ENCODE data around the gene PNMA8A. TPM values are rescaled to one million over a fixed set of nuclear protein-coding genes. Genes with fewer than 3 reads are reported as not detected.
A peak's percentile ranks its signal among the peaks of the same experiment; 100 is the strongest.

Gene PNMA8A
- total RNA-seq, 2 donors from 2014 or later: 17.3 to 32.5 TPM

DNA sequence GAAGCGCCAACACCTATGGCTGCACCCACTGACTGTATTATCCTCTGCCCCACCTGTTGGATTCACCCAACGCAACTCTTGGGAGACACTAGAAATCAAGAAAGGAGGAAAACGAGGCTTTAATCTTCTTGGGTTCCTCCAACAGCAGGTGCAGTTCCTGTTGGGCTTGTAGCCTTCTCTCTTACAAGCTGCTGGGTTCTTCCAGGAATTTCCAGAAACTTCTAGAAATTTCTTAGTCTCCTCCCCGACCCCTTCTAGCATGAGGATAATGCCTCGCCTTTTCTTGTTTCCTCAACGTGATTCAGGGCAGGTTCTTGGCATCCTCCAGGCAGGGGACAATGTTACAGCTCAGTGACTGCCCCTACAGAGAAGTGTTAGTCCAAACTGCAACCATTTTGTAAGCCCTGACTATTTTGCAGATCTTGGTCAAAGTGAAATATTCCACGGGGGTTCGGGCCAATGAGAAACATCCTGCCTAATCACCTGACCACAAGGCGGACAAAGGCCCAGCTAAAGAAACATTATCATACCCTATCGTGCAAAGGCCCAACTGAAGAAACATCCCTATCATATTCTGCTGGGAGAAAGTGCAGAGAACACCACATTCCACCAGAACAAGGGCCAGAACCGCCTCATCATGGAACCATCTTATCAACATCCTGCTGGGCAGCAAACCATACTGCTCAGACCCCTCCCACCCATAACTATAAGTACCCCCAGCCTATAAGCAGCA, 614 bp upstream of the PNMA8A start:
- H3K9me3 Mint-ChIP-seq: no peaks in the 10 kb centered on the region
- no peak overlapping the region for H3K27ac Mint-ChIP-seq
- H3K27ac ChIP-seq (ENCODE audit: low read depth, low read length): peak overlapping the region; percentile 77
- H3K4me3 ChIP-seq (ENCODE audit: low read length): peak overlapping the region; percentile 92
- peaks cover 23% of the 10 kb centered on the region for H3K36me3 Mint-ChIP-seq (ENCODE audit: low read depth)
- peaks cover 7% of the 10 kb centered on the region for H3K4me1 ChIP-seq (ENCODE audit: control insufficient read depth, insufficient read depth, low read length)
- TF ChIP-seq, protein P1, sequence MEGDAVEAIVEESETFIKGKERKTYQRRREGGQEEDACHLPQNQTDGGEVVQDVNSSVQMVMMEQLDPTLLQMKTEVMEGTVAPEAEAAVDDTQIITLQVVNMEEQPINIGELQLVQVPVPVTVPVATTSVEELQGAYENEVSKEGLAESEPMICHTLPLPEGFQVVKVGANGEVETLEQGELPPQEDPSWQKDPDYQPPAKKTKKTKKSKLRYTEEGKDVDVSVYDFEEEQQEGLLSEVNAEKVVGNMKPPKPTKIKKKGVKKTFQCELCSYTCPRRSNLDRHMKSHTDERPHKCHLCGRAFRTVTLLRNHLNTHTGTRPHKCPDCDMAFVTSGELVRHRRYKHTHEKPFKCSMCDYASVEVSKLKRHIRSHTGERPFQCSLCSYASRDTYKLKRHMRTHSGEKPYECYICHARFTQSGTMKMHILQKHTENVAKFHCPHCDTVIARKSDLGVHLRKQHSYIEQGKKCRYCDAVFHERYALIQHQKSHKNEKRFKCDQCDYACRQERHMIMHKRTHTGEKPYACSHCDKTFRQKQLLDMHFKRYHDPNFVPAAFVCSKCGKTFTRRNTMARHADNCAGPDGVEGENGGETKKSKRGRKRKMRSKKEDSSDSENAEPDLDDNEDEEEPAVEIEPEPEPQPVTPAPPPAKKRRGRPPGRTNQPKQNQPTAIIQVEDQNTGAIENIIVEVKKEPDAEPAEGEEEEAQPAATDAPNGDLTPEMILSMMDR (conservative IDR thresholded peaks at IDR 0.05): no peak
- WGBS, 2 experiments (ENCODE audit: insufficient coverage in 1 of 2, insufficient read length in 1 of 2): 67 to 70% methylated on average over 7 to 11 of the region's 11 CpGs
- H3K4me1 Mint-ChIP-seq: peaks cover 6% of the 10 kb centered on the region
- H3K36me3 ChIP-seq (ENCODE audit: control insufficient read depth, insufficient read depth, low read length): peaks cover 19% of the 10 kb centered on the region
- no peaks in the 10 kb centered on the region for H3K27me3 ChIP-seq (ENCODE audit: control insufficient read depth, insufficient read depth, low read length, poor library complexity, severe bottlenecking)
- peak overlapping the region; percentile 65 for H3K4me3 Mint-ChIP-seq
- peaks cover 2% of the 10 kb centered on the region for H3K27me3 Mint-ChIP-seq (ENCODE audit: insufficient read depth)
- peak overlapping the region; percentile 82 for H3K9ac ChIP-seq (ENCODE audit: extremely low read depth, low read length, poor library complexity, severe bottlenecking)
- DNase-seq: no peak
- H3K9me3 ChIP-seq (ENCODE audit: control insufficient read depth, low read length): no peaks in the 10 kb centered on the region

DNA sequence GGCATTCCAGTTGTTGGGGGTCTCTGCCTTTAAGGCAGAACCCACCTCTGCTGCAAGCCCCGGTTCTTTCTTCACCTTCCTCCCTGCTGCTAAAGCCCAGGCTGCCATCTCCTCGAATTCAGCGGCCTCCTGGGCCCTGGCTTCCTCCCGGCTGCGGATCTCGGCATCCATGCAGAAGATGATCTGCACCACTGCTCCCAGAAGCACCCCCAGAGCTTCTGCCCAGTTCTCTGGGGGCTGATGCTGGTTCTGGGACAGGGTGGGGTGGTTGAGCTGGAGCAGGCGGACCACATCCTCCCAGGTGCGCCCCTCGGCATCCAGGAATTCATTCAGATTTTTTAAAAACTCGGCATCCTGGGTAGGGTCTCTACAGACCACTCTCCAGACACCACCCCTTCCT, 987 bp downstream of the PNMA8A start:
- peaks cover 6% of the 10 kb centered on the region for H3K4me1 Mint-ChIP-seq
- H3K36me3 Mint-ChIP-seq (ENCODE audit: low read depth): peaks cover 32% of the 10 kb centered on the region
- peak overlapping the region; percentile 92 for H3K4me3 ChIP-seq (ENCODE audit: low read length)
- peaks cover 28% of the 10 kb centered on the region for H3K36me3 ChIP-seq (ENCODE audit: control insufficient read depth, insufficient read depth, low read length)
- H3K9me3 ChIP-seq (ENCODE audit: control insufficient read depth, low read length): no peaks in the 10 kb centered on the region
- no peak overlapping the region for H3K27ac Mint-ChIP-seq
- peaks cover 2% of the 10 kb centered on the region for H3K27me3 Mint-ChIP-seq (ENCODE audit: insufficient read depth)
- H3K4me1 ChIP-seq (ENCODE audit: control insufficient read depth, insufficient read depth, low read length): peaks cover 7% of the 10 kb centered on the region
- H3K9me3 Mint-ChIP-seq: no peaks in the 10 kb centered on the region
- H3K27me3 ChIP-seq (ENCODE audit: control insufficient read depth, insufficient read depth, low read length, poor library complexity, severe bottlenecking): no peaks in the 10 kb centered on the region
- peak overlapping the region; percentile 82 for H3K9ac ChIP-seq (ENCODE audit: extremely low read depth, low read length, poor library complexity, severe bottlenecking)
- 88 to 96% methylated on average over 10 of the region's 10 CpGs for WGBS, 2 experiments (ENCODE audit: insufficient coverage in 1 of 2, insufficient read length in 1 of 2)
- H3K4me3 Mint-ChIP-seq: peak overlapping the region; percentile 65
- DNase-seq: no peak
- no peak overlapping the region for H3K27ac ChIP-seq (ENCODE audit: low read depth, low read length)
- TF ChIP-seq, protein P1 (conservative IDR thresholded peaks at IDR 0.05): no peak

GRCh38 chr19:46469541-46470185, 1.7 kb downstream of the PNMA8A start:
- Mint-ChIP-seq H3K27me3 (ENCODE audit: insufficient read depth) (peaks cover 2% of the 10 kb centered on the region), H3K4me3 (peak overlapping the region; percentile 65), H3K9me3 (no peaks in the 10 kb centered on the region), H3K36me3 (ENCODE audit: low read depth) (peaks cover 35% of the 10 kb centered on the region), H3K4me1 (peaks cover 6% of the 10 kb centered on the region), H3K27ac (no peak overlapping the region)
- Histone ChIP-seq H3K4me3 (ENCODE audit: low read length) (no peak overlapping the region), H3K27ac (ENCODE audit: low read depth, low read length) (no peak overlapping the region), H3K9ac (ENCODE audit: extremely low read depth, low read length, poor library complexity, severe bottlenecking) (no peak overlapping the region), H3K4me1 (ENCODE audit: control insufficient read depth, insufficient read depth, low read length) (peaks cover 7% of the 10 kb centered on the region), H3K27me3 (ENCODE audit: control insufficient read depth, insufficient read depth, low read length, poor library complexity, severe bottlenecking) (no peaks in the 10 kb centered on the region), H3K36me3 (ENCODE audit: control insufficient read depth, insufficient read depth, low read length) (peaks cover 28% of the 10 kb centered on the region), H3K9me3 (ENCODE audit: control insufficient read depth, low read length) (no peaks in the 10 kb centered on the region)
- TF ChIP-seq, protein P1 (conservative IDR thresholded peaks at IDR 0.05): no peak
- no peak for DNase-seq
- 96% methylated on average over 11 to 18 of the region's 18 CpGs for WGBS, 2 experiments (ENCODE audit: insufficient coverage in 1 of 2, insufficient read length in 1 of 2)
